K562 (cell line): ENCODE measurements around the gene SEH1L. TPM values are rescaled to one million over a fixed set of nuclear protein-coding genes. Genes with fewer than 3 reads are reported as not detected.

ENCODE experiments used
- CBFB ChIP-seq: sonication (generic); formaldehyde crosslinking; IDR thresholded peaks from 2 replicates; pipeline ENCODE4 v1.4.0; 2020; ENCODE audit warnings: mild to moderate bottlenecking, missing genetic modification reagents
- DIDO1 ChIP-seq: fragments of 450-650 bp; IDR thresholded peaks from 2 replicates; pipeline ENCODE4 v1.6.1; 2016; ENCODE audit warnings: low read depth, missing biosample characterization, missing genetic modification characterization
- DPF2 ChIP-seq: fragments of 450-650 bp; IDR thresholded peaks from 2 replicates; pipeline ENCODE4 v1.6.1; 2016
- EWSR1 ChIP-seq: fragments of 450-650 bp; IDR thresholded peaks from 2 replicates; pipeline ENCODE4 v1.6.1; 2018; ENCODE audit warnings: borderline replicate concordance, mild to moderate bottlenecking, low read depth, moderate library complexity; ENCODE audit not compliant: partially characterized antibody
- FOXP1 ChIP-seq: sonication (generic); formaldehyde crosslinking; IDR thresholded peaks from 2 replicates; pipeline ENCODE4 v1.8.0; 2022; ENCODE audit warnings: mild to moderate bottlenecking, missing genetic modification reagents
- PYGO2 ChIP-seq: fragments of 450-650 bp; IDR thresholded peaks from 2 replicates; pipeline ENCODE4 v1.6.1; 2016; ENCODE audit warnings: mild to moderate bottlenecking, missing genetic modification characterization, moderate library complexity, missing compliant biosample characterization
- SIN3A ChIP-seq, 2 experiments: fragments of 150-350 bp in 1 of 2; IDR thresholded peaks; 2 replicates each; pipeline ENCODE4 v1.6.1; 2011 to 2016; ENCODE audit warnings: borderline replicate concordance in 2 of 2, low read depth in 2 of 2, low read length in 2 of 2, mild to moderate bottlenecking in 2 of 2, moderate library complexity in 2 of 2; ENCODE audit not compliant: control insufficient read depth in 1 of 2
- SRSF9 ChIP-seq: fragments of 200-400 bp; formaldehyde crosslinking; IDR thresholded peaks from 2 replicates; pipeline ENCODE4 v1.6.1; 2017; ENCODE audit warnings: low read depth, low read length, borderline replicate concordance
- ZBTB40 ChIP-seq, 2 experiments: fragments of 450-650 bp in 1 of 2; sonication (generic) in 1 of 2; formaldehyde crosslinking in 1 of 2; IDR thresholded peaks; 2 replicates each; pipeline versions ENCODE4 v1.7.1 to v1.9.0; 2016 to 2022; ENCODE audit warnings: inconsistent platforms in 1 of 2, mild to moderate bottlenecking in 1 of 2, missing genetic modification reagents in 1 of 2
- ZNF766 ChIP-seq: fragments of 200-800 bp; sonication (Bioruptor generic); conservative IDR thresholded peaks from 2 replicates; pipeline ENCODE4 v1.6.1; 2016; ENCODE audit warnings: missing genetic modification characterization, missing compliant biosample characterization
- polyA plus RNA-seq, 8 experiments: library from polyadenylated mRNA; depleted of rRNA in 4 of 8; stranded (reverse) in 5 of 8; unstranded in 3 of 8; fragments of >200 nt; fragmentation: Nextera tagmentation in 2 of 8; fragmentation: Illumina TruSeq in 1 of 8; extraction: Ambion mirVana in 2 of 8; extraction: Trizol in 1 of 8; gene quantifications; 2 replicates each; pipeline versions ENCODE4 v1.2.1 to v1.2.3, GENCODE V29; 2011 to 2014; ENCODE audit warnings: inconsistent platforms in 1 of 8, missing spikeins in 1 of 8
- total RNA-seq, 7 experiments: library from RNA; depleted of rRNA in 6 of 7; stranded (reverse); fragments of >200 nt in 6 of 7; fragmentation: Illumina TruSeq in 2 of 7; extraction: Trizol in 2 of 7; gene quantifications; 2 replicates each; pipeline versions ENCODE4 v1.2.1 to v1.2.3, GENCODE V29; 2011 to 2021; ENCODE audit warnings: low replicate concordance in 1 of 7
- TF ChIP-seq, protein P1 (sequence below): sonication (generic); formaldehyde crosslinking; IDR thresholded peaks from 2 replicates; pipeline ENCODE4 v1.8.1; 2022; ENCODE audit warnings: missing genetic modification reagents
- TF ChIP-seq, protein P2 (sequence below): fragments of 250-450 bp; sonication (Bioruptor Pico); IDR thresholded peaks from 2 replicates; pipeline ENCODE4 v1.5.0; 2021
- TF ChIP-seq, protein P3 (sequence below), 2 experiments: fragments of 450-650 bp; conservative IDR thresholded peaks; 2 replicates each; pipeline ENCODE4 v1.6.1; 2017; ENCODE audit warnings: mild to moderate bottlenecking in 2 of 2, moderate library complexity in 2 of 2

The SEH1L gene
- total and polyA plus RNA-seq, 9 of the 15 experiments (the other 6 are each of a cell fraction or from before 2014, with no cell fraction given), result 62.2 to 180 (median 108) TPM

- TF ChIP-seq EWSR1 (no peak), ZBTB40 (IDR thresholded peaks at IDR 0.05) (0 out of 2 replicates have a peak, but pooled peaks have one; percentile 20), ZBTB40 (CRISPR knock-in tag; IDR thresholded peaks at IDR 0.05) (no peak), PYGO2 (tag) (no peak), CBFB (CRISPR knock-in tag) (no peak), ZNF766 (CRISPR knock-in tag) (no peak), SRSF9 (no peak), DIDO1 (tag) (no peak), SIN3A (IDR thresholded peaks at IDR 0.05; ENCODE audit: borderline replicate concordance in 2 of 2, control insufficient read depth in 1 of 2, low read depth in 2 of 2, low read length in 2 of 2) (no peak), FOXP1 (CRISPR knock-in tag) (no peak), DPF2 (0 out of 2 replicates have a peak, but pooled peaks have one; percentile 30)
- TF ChIP-seq, protein P1, sequence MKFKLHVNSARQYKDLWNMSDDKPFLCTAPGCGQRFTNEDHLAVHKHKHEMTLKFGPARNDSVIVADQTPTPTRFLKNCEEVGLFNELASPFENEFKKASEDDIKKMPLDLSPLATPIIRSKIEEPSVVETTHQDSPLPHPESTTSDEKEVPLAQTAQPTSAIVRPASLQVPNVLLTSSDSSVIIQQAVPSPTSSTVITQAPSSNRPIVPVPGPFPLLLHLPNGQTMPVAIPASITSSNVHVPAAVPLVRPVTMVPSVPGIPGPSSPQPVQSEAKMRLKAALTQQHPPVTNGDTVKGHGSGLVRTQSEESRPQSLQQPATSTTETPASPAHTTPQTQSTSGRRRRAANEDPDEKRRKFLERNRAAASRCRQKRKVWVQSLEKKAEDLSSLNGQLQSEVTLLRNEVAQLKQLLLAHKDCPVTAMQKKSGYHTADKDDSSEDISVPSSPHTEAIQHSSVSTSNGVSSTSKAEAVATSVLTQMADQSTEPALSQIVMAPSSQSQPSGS (CRISPR knock-in tag), result no peak
- TF ChIP-seq, protein P2, sequence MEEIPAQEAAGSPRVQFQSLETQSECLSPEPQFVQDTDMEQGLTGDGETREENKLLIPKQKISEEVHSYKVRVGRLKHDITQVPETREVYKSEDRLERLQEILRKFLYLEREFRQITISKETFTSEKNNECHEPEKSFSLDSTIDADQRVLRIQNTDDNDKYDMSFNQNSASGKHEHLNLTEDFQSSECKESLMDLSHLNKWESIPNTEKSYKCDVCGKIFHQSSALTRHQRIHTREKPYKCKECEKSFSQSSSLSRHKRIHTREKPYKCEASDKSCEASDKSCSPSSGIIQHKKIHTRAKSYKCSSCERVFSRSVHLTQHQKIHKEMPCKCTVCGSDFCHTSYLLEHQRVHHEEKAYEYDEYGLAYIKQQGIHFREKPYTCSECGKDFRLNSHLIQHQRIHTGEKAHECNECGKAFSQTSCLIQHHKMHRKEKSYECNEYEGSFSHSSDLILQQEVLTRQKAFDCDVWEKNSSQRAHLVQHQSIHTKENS (CRISPR knock-in tag), result no peak
- TF ChIP-seq, protein P3, sequence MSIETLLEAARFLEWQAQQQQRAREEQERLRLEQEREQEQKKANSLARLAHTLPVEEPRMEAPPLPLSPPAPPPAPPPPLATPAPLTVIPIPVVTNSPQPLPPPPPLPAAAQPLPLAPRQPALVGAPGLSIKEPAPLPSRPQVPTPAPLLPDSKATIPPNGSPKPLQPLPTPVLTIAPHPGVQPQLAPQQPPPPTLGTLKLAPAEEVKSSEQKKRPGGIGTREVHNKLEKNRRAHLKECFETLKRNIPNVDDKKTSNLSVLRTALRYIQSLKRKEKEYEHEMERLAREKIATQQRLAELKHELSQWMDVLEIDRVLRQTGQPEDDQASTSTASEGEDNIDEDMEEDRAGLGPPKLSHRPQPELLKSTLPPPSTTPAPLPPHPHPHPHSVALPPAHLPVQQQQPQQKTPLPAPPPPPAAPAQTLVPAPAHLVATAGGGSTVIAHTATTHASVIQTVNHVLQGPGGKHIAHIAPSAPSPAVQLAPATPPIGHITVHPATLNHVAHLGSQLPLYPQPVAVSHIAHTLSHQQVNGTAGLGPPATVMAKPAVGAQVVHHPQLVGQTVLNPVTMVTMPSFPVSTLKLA (conservative IDR thresholded peaks at IDR 0.05), result no peak
Observed at GRCh38 chr18:12991821-12992179, 44.0 kb downstream of the SEH1L start (continued).
